PC-3 (cell line): ENCODE results near the gene BDKRB2. TPM values are rescaled to one million over a fixed set of nuclear protein-coding genes. Genes with fewer than 3 reads are reported as not detected.

Experiments used
- ATAC-seq: fragments of 200-7000 bp; cut with Tn5 transposase; 2 replicates; pipeline ENCODE4 v1.9.1; 2020; ENCODE audit warnings: mild to moderate bottlenecking, moderate library complexity
- BruUV-seq: library from RNA; stranded (reverse); fragments of 400-500 nt; replicated peaks from 2 replicates; lab custom pipeline; 2021; lab: Mats Ljungman, UMichigan
- CTCF ChIA-PET: fragments of 300-600 bp; sonication (Branson Sonifier 250); formaldehyde crosslinking; loops from one replicate; lab custom pipeline; 2022; ENCODE audit warnings: antibody characterized with exemption; lab: Charles Lee
- POLR2A ChIA-PET: fragments of 300-600 bp; sonication (Branson Sonifier 250); formaldehyde crosslinking; loops from one replicate; lab custom pipeline; 2022; ENCODE audit warnings: antibody characterized with exemption; ENCODE audit not compliant: unreplicated experiment; lab: Charles Lee
- DNase-seq: peaks from one replicate; pipeline ENCODE4 v3.0.0-alpha.2; 2015
- H2AFZ ChIP-seq: fragments of 300-600 bp; sonication (generic); 2 replicates; pipeline ENCODE4 v1.6.0; 2016; ENCODE audit warnings: antibody characterized with exemption, low read length
- H3F3A ChIP-seq: fragments of 300-600 bp; sonication (generic); one replicate; pipeline ENCODE4 v1.6.0; 2017; ENCODE audit warnings: antibody characterized with exemption, low read length, control low read depth, mild to moderate bottlenecking; ENCODE audit not compliant: unreplicated experiment
- H3K27ac ChIP-seq: fragments of 300-600 bp; sonication (generic); 2 replicates; pipeline ENCODE4 v1.5.1; 2016; ENCODE audit warnings: mild to moderate bottlenecking, low read length
- H3K27me3 ChIP-seq: fragments of 300-600 bp; sonication (generic); 2 replicates; pipeline ENCODE4 v1.6.1; 2016; ENCODE audit warnings: low read length, mixed read lengths
- H3K36me3 ChIP-seq: fragments of 300-600 bp; sonication (generic); 2 replicates; pipeline ENCODE4 v1.6.1; 2016; ENCODE audit warnings: low read depth, mixed run types, low read length, mixed read lengths
- H3K4me1 ChIP-seq: fragments of 300-600 bp; sonication (generic); 2 replicates; pipeline ENCODE4 v1.5.1; 2016; ENCODE audit warnings: low read length; ENCODE audit not compliant: insufficient read depth
- H3K4me2 ChIP-seq: fragments of 300-600 bp; sonication (generic); 2 replicates; pipeline ENCODE4 v1.6.0; 2016; ENCODE audit warnings: low read length
- H3K4me3 ChIP-seq: fragments of 300-600 bp; sonication (generic); 2 replicates; pipeline ENCODE4 v1.5.1; 2016; ENCODE audit warnings: mild to moderate bottlenecking, low read length, mixed read lengths
- H3K79me2 ChIP-seq: fragments of 300-600 bp; sonication (generic); 2 replicates; pipeline ENCODE4 v1.6.1; 2017; ENCODE audit warnings: low read length, mixed read lengths
- H3K9ac ChIP-seq: fragments of 300-600 bp; sonication (generic); 2 replicates; pipeline ENCODE4 v1.6.0; 2016; ENCODE audit warnings: mild to moderate bottlenecking, low read length
- H3K9me2 ChIP-seq: fragments of 300-600 bp; sonication (generic); replicated peaks from 2 replicates; pipeline ENCODE4 v1.6.1; 2016; ENCODE audit warnings: mixed run types, low read length, mixed read lengths
- H3K9me3 ChIP-seq: fragments of 300-600 bp; sonication (generic); 2 replicates; pipeline ENCODE4 v1.6.1; 2016; ENCODE audit warnings: low read length, mixed read lengths
- H4K20me1 ChIP-seq: fragments of 300-600 bp; sonication (generic); 2 replicates; pipeline ENCODE4 v1.6.1; 2016; ENCODE audit warnings: low read length, mixed read lengths
- EZH2 ChIP-seq: fragments of 300-600 bp; sonication (generic); IDR thresholded peaks from one replicate; pipeline ENCODE4 v1.6.1; 2017; ENCODE audit warnings: antibody characterized with exemption, mild to moderate bottlenecking, low read length; ENCODE audit not compliant: unreplicated experiment
- EZH2phosphoT487 ChIP-seq: fragments of 300-600 bp; sonication (generic); IDR thresholded peaks from 2 replicates; pipeline ENCODE4 v1.6.1; 2018; ENCODE audit warnings: mild to moderate bottlenecking, antibody characterized with exemption, low read length, borderline replicate concordance
- intact Hi-C: fragments of 100-400 bp; cut with micrococcal nuclease; formaldehyde crosslinking; loops from 2 replicates; pipeline ENCODE4 v1.9.0; 2023
- total RNA-seq: library from RNA; depleted of rRNA; stranded (reverse); fragments of >200 nt; gene quantifications from 2 replicates; pipeline ENCODE4 v1.2.3, GENCODE V29; 2014
- TF ChIP-seq, protein P1 (sequence below): fragments of 300-600 bp; sonication (generic); conservative IDR thresholded peaks from 2 replicates; pipeline ENCODE4 v1.5.1; 2017; ENCODE audit warnings: antibody characterized with exemption, low read depth, mild to moderate bottlenecking, low read length

Gene BDKRB2
- total RNA-seq, 1 experiment from 2014 or later = 0.07 TPM

DNA sequence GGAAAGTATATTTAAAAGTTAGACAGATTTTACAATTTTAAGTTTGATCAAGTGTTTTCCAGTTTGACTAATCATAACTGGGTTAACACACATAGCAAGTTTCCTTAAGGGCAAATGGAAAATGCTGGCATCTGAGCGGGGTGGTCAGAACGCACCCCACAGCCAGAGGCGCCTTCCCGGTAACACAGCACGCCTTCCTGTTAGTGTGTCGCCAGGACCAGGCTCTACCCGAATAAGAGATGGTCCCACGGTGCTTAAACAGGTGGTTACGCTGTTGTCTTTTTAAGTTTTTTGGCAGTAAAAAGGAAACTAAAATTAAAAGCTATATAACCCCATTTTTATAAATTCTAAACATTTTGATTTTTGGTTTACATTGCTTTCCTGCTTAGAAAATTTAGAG, 79.4 kb downstream of the BDKRB2 start:
- Histone ChIP-seq H3K79me2 (no peaks in the 10 kb centered on the region), H3K27me3 (no peaks in the 10 kb centered on the region), H3K4me3 (no peak overlapping the region), H3K4me1 (no peaks in the 10 kb centered on the region), H3K4me2 (no peak overlapping the region), H3K36me3 (peaks cover 3% of the 10 kb centered on the region; the same call in 1 of the 2 replicates), H3K9me3 (no peaks in the 10 kb centered on the region), H2AFZ (no peak overlapping the region), H4K20me1 (no peaks in the 10 kb centered on the region), H3K27ac (no peak overlapping the region), H3F3A (no peaks in the 10 kb centered on the region), H3K9me2 (no peaks in the 10 kb centered on the region), H3K9ac (no peak overlapping the region)
- ATAC-seq (no peak), DNase-seq (no peak)
- ChIA-PET CTCF (no interaction called here), POLR2A (no interaction called here)
- BruUV-seq = no TSS peak
- TF ChIP-seq, protein P1, sequence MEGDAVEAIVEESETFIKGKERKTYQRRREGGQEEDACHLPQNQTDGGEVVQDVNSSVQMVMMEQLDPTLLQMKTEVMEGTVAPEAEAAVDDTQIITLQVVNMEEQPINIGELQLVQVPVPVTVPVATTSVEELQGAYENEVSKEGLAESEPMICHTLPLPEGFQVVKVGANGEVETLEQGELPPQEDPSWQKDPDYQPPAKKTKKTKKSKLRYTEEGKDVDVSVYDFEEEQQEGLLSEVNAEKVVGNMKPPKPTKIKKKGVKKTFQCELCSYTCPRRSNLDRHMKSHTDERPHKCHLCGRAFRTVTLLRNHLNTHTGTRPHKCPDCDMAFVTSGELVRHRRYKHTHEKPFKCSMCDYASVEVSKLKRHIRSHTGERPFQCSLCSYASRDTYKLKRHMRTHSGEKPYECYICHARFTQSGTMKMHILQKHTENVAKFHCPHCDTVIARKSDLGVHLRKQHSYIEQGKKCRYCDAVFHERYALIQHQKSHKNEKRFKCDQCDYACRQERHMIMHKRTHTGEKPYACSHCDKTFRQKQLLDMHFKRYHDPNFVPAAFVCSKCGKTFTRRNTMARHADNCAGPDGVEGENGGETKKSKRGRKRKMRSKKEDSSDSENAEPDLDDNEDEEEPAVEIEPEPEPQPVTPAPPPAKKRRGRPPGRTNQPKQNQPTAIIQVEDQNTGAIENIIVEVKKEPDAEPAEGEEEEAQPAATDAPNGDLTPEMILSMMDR = no peak
- no peak for TF ChIP-seq EZH2
- no peak for TF ChIP-seq EZH2phosphoT487
- intact Hi-C loops = no loop called here

DNA sequence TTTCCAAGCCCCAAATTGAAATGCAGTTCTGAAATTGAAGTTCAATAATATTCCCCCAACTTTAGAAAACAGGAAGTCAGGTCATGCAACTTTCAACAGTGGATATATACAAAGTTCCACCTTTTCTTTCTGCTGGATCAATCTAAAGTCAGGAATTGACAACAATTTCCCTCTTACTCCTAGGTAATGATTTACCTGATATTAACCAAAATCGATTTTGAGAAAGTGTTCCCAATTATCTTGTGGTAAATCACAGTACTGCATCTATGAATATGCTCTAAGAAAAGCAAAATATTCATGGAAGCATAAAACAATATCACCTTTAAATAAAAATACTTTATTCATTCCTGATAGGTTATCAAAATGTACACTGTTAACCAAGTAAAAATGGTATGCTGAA, 79.8 kb downstream of the BDKRB2 start:
- DNase-seq (no peak), ATAC-seq (no peak)
- Histone ChIP-seq H3K4me3 (no peak overlapping the region), H3K79me2 (no peaks in the 10 kb centered on the region), H3F3A (no peaks in the 10 kb centered on the region), H3K4me2 (no peak overlapping the region), H3K27ac (no peak overlapping the region), H4K20me1 (no peaks in the 10 kb centered on the region), H3K4me1 (no peaks in the 10 kb centered on the region), H2AFZ (no peak overlapping the region), H3K9me3 (no peaks in the 10 kb centered on the region), H3K27me3 (no peaks in the 10 kb centered on the region), H3K9ac (no peak overlapping the region), H3K36me3 (peaks cover 3% of the 10 kb centered on the region; the same call in 1 of the 2 replicates), H3K9me2 (no peaks in the 10 kb centered on the region)
- no TSS peak for BruUV-seq
- intact Hi-C loops = no loop called here
- ChIA-PET CTCF (no interaction called here), POLR2A (no interaction called here)
- no peak for TF ChIP-seq EZH2phosphoT487
- no peak for TF ChIP-seq EZH2
- TF ChIP-seq, protein P1 = no peak

DNA sequence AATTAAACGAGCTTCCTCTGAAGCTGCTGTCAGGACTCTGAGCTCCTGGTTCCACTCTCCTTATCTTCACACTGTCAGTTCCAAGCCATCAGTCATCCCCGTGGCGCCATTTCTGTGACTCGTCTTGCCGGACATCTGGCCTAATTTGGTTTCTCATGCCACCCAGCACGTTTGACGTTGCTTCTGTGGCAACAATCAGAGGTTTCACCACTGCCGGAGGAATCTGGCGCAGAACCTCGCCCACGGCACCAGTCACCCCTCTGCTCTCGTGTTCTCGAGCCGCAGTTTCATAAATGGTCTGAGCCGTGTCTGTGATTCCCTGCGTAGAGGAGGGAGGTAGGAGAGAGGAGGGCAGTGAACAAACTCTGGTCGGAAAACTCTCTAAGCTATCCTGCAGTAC, 81.0 kb downstream of the BDKRB2 start:
- POLR2A ChIA-PET = interaction anchor here (0.6 kb wide), 1 partner anchor 133 kb away, joined by 3 read pairs; no protein-coding TSS in a partner anchor
- H4K20me1 ChIP-seq = no peaks in the 10 kb centered on the region
- BruUV-seq = no TSS peak
- no peaks in the 10 kb centered on the region for H3K4me1 ChIP-seq
- CTCF ChIA-PET = no interaction called here
- H3K27me3 ChIP-seq = no peaks in the 10 kb centered on the region
- no peak overlapping the region for H2AFZ ChIP-seq
- ATAC-seq = no peak
- H3K27ac ChIP-seq = no peak overlapping the region
- TF ChIP-seq, protein P1 = no peak
- TF ChIP-seq EZH2phosphoT487 = no peak
- TF ChIP-seq EZH2 = no peak
- H3K36me3 ChIP-seq = peaks cover 3% of the 10 kb centered on the region; the same call in 1 of the 2 replicates
- H3K79me2 ChIP-seq = no peaks in the 10 kb centered on the region
- H3K4me3 ChIP-seq = no peak overlapping the region
- H3F3A ChIP-seq = no peaks in the 10 kb centered on the region
- no peak overlapping the region for H3K9ac ChIP-seq
- H3K9me3 ChIP-seq = no peaks in the 10 kb centered on the region
- H3K9me2 ChIP-seq = no peaks in the 10 kb centered on the region
- no peak overlapping the region for H3K4me2 ChIP-seq
- no peak for DNase-seq
- intact Hi-C loops = no loop called here
